Measurements from ENCODE around the gene HOXC11.

HOXC11 gene

GRCh38 chr12:53972722-53973235, at the start of gene HOXC11:
HOXC11 (plus strand) TSS chr12:53973126; CDS start chr12:53973242, 116 bp downstream.
- no peak for DNase-seq

- no peak for DNase-seq
Measured at GRCh38 chr12:53924521-53925405, 48.2 kb upstream of the HOXC11 start.

GRCh38 chr12:53927220-53928029, 45.5 kb upstream of the HOXC11 start:
- DNase-seq = no peak

- no peak for DNase-seq
Measured at GRCh38 chr12:53928054-53928835, 44.7 kb upstream of the HOXC11 start.

GRCh38 chr12:53929527-53929926, 43.4 kb upstream of the HOXC11 start:
- no peak for DNase-seq

GRCh38 chr12:53930591-53931255, 42.2 kb upstream of the HOXC11 start:
- DNase-seq = no peak

- DNase-seq = no peak
Measured at GRCh38 chr12:53931844-53932581, 40.9 kb upstream of the HOXC11 start.

GRCh38 chr12:53932915-53933314, 40.0 kb upstream of the HOXC11 start:
- no peak for DNase-seq

- DNase-seq = no peak
Measured at GRCh38 chr12:53935383-53936341, 37.3 kb upstream of the HOXC11 start.

- DNase-seq = no peak
Measured at GRCh38 chr12:53937099-53937498, 35.8 kb upstream of the HOXC11 start.

- no peak for DNase-seq
Measured at GRCh38 chr12:53937596-53938325, 35.2 kb upstream of the HOXC11 start.

GRCh38 chr12:53938326-53939140, 34.4 kb upstream of the HOXC11 start, which contains the start of gene HOXC13:
HOXC13 (plus strand) TSS chr12:53938831; CDS start chr12:53938907, 76 bp downstream.
- DNase-seq = no peak

- DNase-seq = no peak
Measured at GRCh38 chr12:53939141-53940108, 33.5 kb upstream of the HOXC11 start.

- DNase-seq = no peak
Measured at GRCh38 chr12:53940443-53941014, 32.4 kb upstream of the HOXC11 start.

GRCh38 chr12:53941187-53941586, 31.7 kb upstream of the HOXC11 start:
- no peak for DNase-seq

- no peak for DNase-seq
Measured at GRCh38 chr12:53941750-53942149, 31.2 kb upstream of the HOXC11 start.

GRCh38 chr12:53942467-53942997, 30.4 kb upstream of the HOXC11 start:
- no peak for DNase-seq

Data from activated CD4-positive, alpha-beta T cell treated with anti-CD3 and anti-CD28 coated beads for 4 hours (primary cell).